K562 (cell line): Measurements from ENCODE around the gene SH2D7. TPM values are rescaled to one million over a fixed set of nuclear protein-coding genes. Genes with fewer than 3 reads are reported as not detected.
A peak's percentile ranks its signal among the peaks of the same experiment; 100 is the strongest.

ENCODE experiments used
- ELF2 ChIP-seq: fragments of 250-450 bp; sonication (Bioruptor Pico); IDR thresholded peaks from 2 replicates; pipeline ENCODE4 v1.5.0; 2021; ENCODE audit warnings: mild to moderate bottlenecking
- HCFC1 ChIP-seq: IDR thresholded peaks from 2 replicates; pipeline ENCODE4 v1.6.1; 2012; ENCODE audit warnings: low read depth, low read length, improper control_type of control experiment
- HMGN3 ChIP-seq: IDR thresholded peaks from 2 replicates; pipeline ENCODE4 v1.6.1; 2011; ENCODE audit warnings: borderline replicate concordance, low read depth, mild to moderate bottlenecking, mixed read lengths, low read length; ENCODE audit not compliant: insufficient read length; ENCODE audit errors: extremely low read depth
- L3MBTL2 ChIP-seq: fragments of 450-650 bp; IDR thresholded peaks from 2 replicates; pipeline ENCODE4 v1.6.1; 2016; ENCODE audit warnings: mild to moderate bottlenecking, moderate library complexity
- MTA3 ChIP-seq: fragments of 450-650 bp; formaldehyde crosslinking; IDR thresholded peaks from 2 replicates; pipeline ENCODE4 v1.6.1; 2017; ENCODE audit warnings: mild to moderate bottlenecking, borderline replicate concordance
- NFYB ChIP-seq: IDR thresholded peaks from 2 replicates; pipeline ENCODE4 v1.6.1; 2011; ENCODE audit warnings: mild to moderate bottlenecking, moderate library complexity; ENCODE audit not compliant: insufficient read length; ENCODE audit errors: extremely low read depth
- POLR2H ChIP-seq: IDR thresholded peaks from 2 replicates; pipeline ENCODE4 v1.6.1; 2016; ENCODE audit warnings: missing genetic modification characterization, low read depth, mild to moderate bottlenecking, control low read depth, missing compliant biosample characterization, moderate library complexity
- SMAD2 ChIP-seq: fragments of 150-350 bp; IDR thresholded peaks from 2 replicates; pipeline ENCODE4 v1.6.1; 2014; ENCODE audit warnings: low read depth, mild to moderate bottlenecking, low read length
- SP1 ChIP-seq: sonication (generic); formaldehyde crosslinking; IDR thresholded peaks from 2 replicates; pipeline ENCODE4 v1.8.1; 2022; ENCODE audit warnings: mild to moderate bottlenecking, missing genetic modification reagents
- THAP12 ChIP-seq: fragments of 250-450 bp; sonication (Bioruptor Pico); IDR thresholded peaks from 2 replicates; pipeline ENCODE4 v1.9.0; 2021; ENCODE audit warnings: mild to moderate bottlenecking, inconsistent platforms
- VEZF1 ChIP-seq: fragments of 200-800 bp; sonication (Bioruptor generic); IDR thresholded peaks from 2 replicates; pipeline ENCODE4 v1.6.1; 2017; ENCODE audit warnings: missing genetic modification characterization, missing compliant biosample characterization
- ZFX ChIP-seq: sonication (generic); formaldehyde crosslinking; IDR thresholded peaks from 2 replicates; pipeline ENCODE4 v1.8.0; 2022; ENCODE audit warnings: mild to moderate bottlenecking, missing genetic modification reagents, moderate library complexity
- polyA plus RNA-seq, 8 experiments: library from polyadenylated mRNA; depleted of rRNA in 4 of 8; stranded (reverse) in 5 of 8; unstranded in 3 of 8; fragments of >200 nt; fragmentation: Nextera tagmentation in 2 of 8; fragmentation: Illumina TruSeq in 1 of 8; extraction: Ambion mirVana in 2 of 8; extraction: Trizol in 1 of 8; gene quantifications; 2 replicates each; pipeline versions ENCODE4 v1.2.1 to v1.2.3, GENCODE V29; 2011 to 2014; ENCODE audit warnings: inconsistent platforms in 1 of 8, missing spikeins in 1 of 8
- total RNA-seq, 7 experiments: library from RNA; depleted of rRNA in 6 of 7; stranded (reverse); fragments of >200 nt in 6 of 7; fragmentation: Illumina TruSeq in 2 of 7; extraction: Trizol in 2 of 7; gene quantifications; 2 replicates each; pipeline versions ENCODE4 v1.2.1 to v1.2.3, GENCODE V29; 2011 to 2021; ENCODE audit warnings: low replicate concordance in 1 of 7

SH2D7 gene
- total and polyA plus RNA-seq, 9 of the 15 experiments (the other 6 are each of a cell fraction or from before 2014, with no cell fraction given): not detected

GRCh38 chr15:78149068-78149804 lies 56.9 kb downstream of the SH2D7 start, which contains the start of gene IDH3A (continued):
- peak; percentile 84; the same call in 1 of the 2 replicates for TF ChIP-seq POLR2H (tag)
- peak; percentile 56; the same call in 1 of the 2 replicates for TF ChIP-seq ELF2 (CRISPR knock-in tag)
- TF ChIP-seq VEZF1 (CRISPR knock-in tag): peak; percentile 48
- TF ChIP-seq SP1 (CRISPR knock-in tag): peak; percentile 47; the same call in 1 of the 2 replicates
- TF ChIP-seq THAP12 (CRISPR knock-in tag): peak; percentile 77
- TF ChIP-seq HMGN3: peak; percentile 70
- peak; percentile 64 for TF ChIP-seq ZFX
- TF ChIP-seq MTA3: peak; percentile 62; the same call in 1 of the 2 replicates
- TF ChIP-seq L3MBTL2: peak; percentile 62
- TF ChIP-seq SMAD2: no peak
- TF ChIP-seq NFYB: peak; percentile 10
- 0 out of 2 replicates have a peak, but pooled peaks have one; percentile 12 for TF ChIP-seq HCFC1
- TF ChIP-seq, all 486 proteins: peak for 86
